Measurements from ENCODE around the gene AGK. TPM values are rescaled to one million over a fixed set of nuclear protein-coding genes. Genes with fewer than 3 reads are reported as not detected.
"Not testable (repeated sequence)": the region's sequence is repeated elsewhere in the genome, so short reads cannot be mapped to it uniquely, and the experiment has no call there.

The AGK gene
- total RNA-seq, 1 experiment from 2014 or later: 32.6 TPM

- ATAC-seq: no peak
- ChIA-PET CTCF (no interaction called here), POLR2A (no interaction called here)
- H3K4me1 ChIP-seq (ENCODE audit: control insufficient read depth, insufficient read depth, low read length): no peaks in the 10 kb centered on the region
- H3K27me3 ChIP-seq (ENCODE audit: control insufficient read depth, insufficient read depth, low read length): no peaks in the 10 kb centered on the region
- H3K4me3 ChIP-seq (ENCODE audit: low read depth in 2 of 2, low read length in 2 of 2): no peak overlapping the region
- intact Hi-C loops (cut with micrococcal nuclease; ENCODE audit: unreplicated experiment): no loop called here
- no peak for TF ChIP-seq POLR2AphosphoS5 (IDR thresholded peaks at IDR 0.05; ENCODE audit: low read depth, low read length)
- TF ChIP-seq, protein P1, sequence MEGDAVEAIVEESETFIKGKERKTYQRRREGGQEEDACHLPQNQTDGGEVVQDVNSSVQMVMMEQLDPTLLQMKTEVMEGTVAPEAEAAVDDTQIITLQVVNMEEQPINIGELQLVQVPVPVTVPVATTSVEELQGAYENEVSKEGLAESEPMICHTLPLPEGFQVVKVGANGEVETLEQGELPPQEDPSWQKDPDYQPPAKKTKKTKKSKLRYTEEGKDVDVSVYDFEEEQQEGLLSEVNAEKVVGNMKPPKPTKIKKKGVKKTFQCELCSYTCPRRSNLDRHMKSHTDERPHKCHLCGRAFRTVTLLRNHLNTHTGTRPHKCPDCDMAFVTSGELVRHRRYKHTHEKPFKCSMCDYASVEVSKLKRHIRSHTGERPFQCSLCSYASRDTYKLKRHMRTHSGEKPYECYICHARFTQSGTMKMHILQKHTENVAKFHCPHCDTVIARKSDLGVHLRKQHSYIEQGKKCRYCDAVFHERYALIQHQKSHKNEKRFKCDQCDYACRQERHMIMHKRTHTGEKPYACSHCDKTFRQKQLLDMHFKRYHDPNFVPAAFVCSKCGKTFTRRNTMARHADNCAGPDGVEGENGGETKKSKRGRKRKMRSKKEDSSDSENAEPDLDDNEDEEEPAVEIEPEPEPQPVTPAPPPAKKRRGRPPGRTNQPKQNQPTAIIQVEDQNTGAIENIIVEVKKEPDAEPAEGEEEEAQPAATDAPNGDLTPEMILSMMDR (IDR thresholded peaks at IDR 0.05): no peak
- TF ChIP-seq, protein P2, sequence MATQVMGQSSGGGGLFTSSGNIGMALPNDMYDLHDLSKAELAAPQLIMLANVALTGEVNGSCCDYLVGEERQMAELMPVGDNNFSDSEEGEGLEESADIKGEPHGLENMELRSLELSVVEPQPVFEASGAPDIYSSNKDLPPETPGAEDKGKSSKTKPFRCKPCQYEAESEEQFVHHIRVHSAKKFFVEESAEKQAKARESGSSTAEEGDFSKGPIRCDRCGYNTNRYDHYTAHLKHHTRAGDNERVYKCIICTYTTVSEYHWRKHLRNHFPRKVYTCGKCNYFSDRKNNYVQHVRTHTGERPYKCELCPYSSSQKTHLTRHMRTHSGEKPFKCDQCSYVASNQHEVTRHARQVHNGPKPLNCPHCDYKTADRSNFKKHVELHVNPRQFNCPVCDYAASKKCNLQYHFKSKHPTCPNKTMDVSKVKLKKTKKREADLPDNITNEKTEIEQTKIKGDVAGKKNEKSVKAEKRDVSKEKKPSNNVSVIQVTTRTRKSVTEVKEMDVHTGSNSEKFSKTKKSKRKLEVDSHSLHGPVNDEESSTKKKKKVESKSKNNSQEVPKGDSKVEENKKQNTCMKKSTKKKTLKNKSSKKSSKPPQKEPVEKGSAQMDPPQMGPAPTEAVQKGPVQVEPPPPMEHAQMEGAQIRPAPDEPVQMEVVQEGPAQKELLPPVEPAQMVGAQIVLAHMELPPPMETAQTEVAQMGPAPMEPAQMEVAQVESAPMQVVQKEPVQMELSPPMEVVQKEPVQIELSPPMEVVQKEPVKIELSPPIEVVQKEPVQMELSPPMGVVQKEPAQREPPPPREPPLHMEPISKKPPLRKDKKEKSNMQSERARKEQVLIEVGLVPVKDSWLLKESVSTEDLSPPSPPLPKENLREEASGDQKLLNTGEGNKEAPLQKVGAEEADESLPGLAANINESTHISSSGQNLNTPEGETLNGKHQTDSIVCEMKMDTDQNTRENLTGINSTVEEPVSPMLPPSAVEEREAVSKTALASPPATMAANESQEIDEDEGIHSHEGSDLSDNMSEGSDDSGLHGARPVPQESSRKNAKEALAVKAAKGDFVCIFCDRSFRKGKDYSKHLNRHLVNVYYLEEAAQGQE (IDR thresholded peaks at IDR 0.05; ENCODE audit: insufficient read depth in 1 of 2, low read depth in 2 of 2, low read length in 1 of 2): no peak
- no peak for TF ChIP-seq TCF7L2 (IDR thresholded peaks at IDR 0.05; ENCODE audit: low read depth, low read length)
- TF ChIP-seq SIN3A (IDR thresholded peaks at IDR 0.05; ENCODE audit: borderline replicate concordance, insufficient read depth, low read depth, low read length): no peak
- no TSS peak for BruUV-seq (replicated peaks)
- peaks cover 12% of the 10 kb centered on the region; the same call in 1 of the 2 replicates for H3K9me3 ChIP-seq (ENCODE audit: control insufficient read depth, insufficient read depth, low read depth, low read length)
- in situ Hi-C loops (cut with HindIII; ENCODE audit: low pct_unique_long_range_greater_than_20kb, low sequenced_read_pairs): no loop called here
- DNase-seq (ENCODE audit: low read depth, low spot score): no peak
- no peak overlapping the region for H3K27ac ChIP-seq (ENCODE audit: low read length)
- H3K36me3 ChIP-seq (ENCODE audit: control insufficient read depth, insufficient read depth, low read length): no peaks in the 10 kb centered on the region
Observed at GRCh38 chr7:141577043-141577839, 26.0 kb downstream of the AGK start.

DNA sequence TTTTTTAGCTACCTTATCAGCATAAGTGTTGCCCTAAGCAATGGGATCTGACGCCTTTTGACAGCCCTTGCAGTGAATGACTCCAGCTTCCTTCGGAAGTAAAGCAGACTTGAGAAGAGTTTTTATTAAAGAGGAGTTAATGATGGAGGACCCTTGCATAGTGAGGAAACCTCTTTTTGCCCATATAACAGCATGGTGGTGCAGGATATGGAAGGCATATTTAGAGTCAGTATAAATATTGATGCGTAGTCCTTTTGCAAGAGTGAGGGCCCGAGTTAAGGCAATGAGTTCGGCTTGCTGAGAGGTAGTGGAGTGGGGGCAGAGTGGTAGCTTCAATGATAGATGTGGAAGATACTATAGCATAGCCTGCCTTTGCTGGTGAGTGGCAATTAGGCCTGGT is 28.7 kb downstream of the AGK start:
- ATAC-seq; DNase-seq (ENCODE audit: low read depth, low spot score); H3K9me3 ChIP-seq (ENCODE audit: control insufficient read depth, insufficient read depth, low read depth, low read length); intact Hi-C loops (cut with micrococcal nuclease; ENCODE audit: unreplicated experiment); H3K36me3 ChIP-seq (ENCODE audit: control insufficient read depth, insufficient read depth, low read length); in situ Hi-C loops (cut with HindIII; ENCODE audit: low pct_unique_long_range_greater_than_20kb, low sequenced_read_pairs); H3K27me3 ChIP-seq (ENCODE audit: control insufficient read depth, insufficient read depth, low read length); CTCF ChIA-PET; H3K4me1 ChIP-seq (ENCODE audit: control insufficient read depth, insufficient read depth, low read length); H3K4me3 ChIP-seq (ENCODE audit: low read depth in 2 of 2, low read length in 2 of 2); H3K27ac ChIP-seq (ENCODE audit: low read length); BruUV-seq (replicated peaks); POLR2A ChIA-PET: not testable (repeated sequence)

- BruUV-seq (replicated peaks); in situ Hi-C loops (cut with HindIII; ENCODE audit: low pct_unique_long_range_greater_than_20kb, low sequenced_read_pairs); DNase-seq (ENCODE audit: low read depth, low spot score); H3K27ac ChIP-seq (ENCODE audit: low read length); intact Hi-C loops (cut with micrococcal nuclease; ENCODE audit: unreplicated experiment); H3K4me1 ChIP-seq (ENCODE audit: control insufficient read depth, insufficient read depth, low read length); CTCF ChIA-PET; H3K36me3 ChIP-seq (ENCODE audit: control insufficient read depth, insufficient read depth, low read length); POLR2A ChIA-PET; H3K27me3 ChIP-seq (ENCODE audit: control insufficient read depth, insufficient read depth, low read length); H3K9me3 ChIP-seq (ENCODE audit: control insufficient read depth, insufficient read depth, low read depth, low read length); ATAC-seq; H3K4me3 ChIP-seq (ENCODE audit: low read depth in 2 of 2, low read length in 2 of 2): not testable (repeated sequence)
Observed at GRCh38 chr7:141582063-141582462, 30.9 kb downstream of the AGK start.

Measured in Panc1 (cell line).